ENCODE data around the gene MAPK1. TPM values are rescaled to one million over a fixed set of nuclear protein-coding genes. Genes with fewer than 3 reads are reported as not detected.

The MAPK1 gene
- total and polyA plus RNA-seq, 12 donors: 8.3 to 124 (median 101) TPM

- Histone ChIP-seq H3K27me3 (no peaks in the 10 kb centered on the region), H3K9me3 (no peaks in the 10 kb centered on the region), H3K36me3 (no peaks in the 10 kb centered on the region), H3K4me1 (peaks cover 5 to 41% (median 33%) of the 10 kb centered on the region in 9 donors), H3K27ac (peak overlapping the region in 2 of 10 donors; percentile 88 to 96), H3K4me3 (peak overlapping the region in 6 of 10 donors; percentile 86 to 97 (median 92))
- intact Hi-C loops (cut with DNase I): loop anchor here in 7 of 10 donors (5.0 to 10.0 kb wide), 9 partner anchors 36 to 156 kb away; partner anchors contain the start of gene YPEL1 (in 3 of the 7)
- ATAC-seq: no peak
- no peak for DNase-seq
- 96 to 98% methylated on average over 7 of the region's 7 CpGs for WGBS, 2 donors
- no peak for TF ChIP-seq CTCF (IDR thresholded peaks at IDR 0.05)
Observed at GRCh38 chr22:21868651-21869050, 1.2 kb upstream of the MAPK1 start.

- Histone ChIP-seq H3K27ac (peak overlapping the region; percentile 78 to 96 (median 88)), H3K9me3 (no peaks in the 10 kb centered on the region), H3K4me1 (peaks cover 5 to 58% (median 48%) of the 10 kb centered on the region in 9 donors), H3K4me3 (peak overlapping the region; percentile 79 to 97 (median 90)), H3K36me3 (no peaks in the 10 kb centered on the region), H3K27me3 (no peaks in the 10 kb centered on the region)
- ATAC-seq: peak in 1 of 8 donors; percentile 5
- TF ChIP-seq CTCF (IDR thresholded peaks at IDR 0.05): no peak
- 0 to 1% methylated on average over 83 to 91 of the region's 91 CpGs for WGBS, 2 donors
- DNase-seq: peak in 1 of 2 donors; percentile 11
- intact Hi-C loops (cut with DNase I): loop anchor here in 7 of 10 donors (5.0 to 10.0 kb wide), 9 partner anchors 35 to 155 kb away; partner anchors contain the start of gene YPEL1 (in 3 of the 7)
Observed at GRCh38 chr22:21866833-21867527, 465 bp downstream of the MAPK1 start.

- no peaks in the 10 kb centered on the region for H3K36me3 ChIP-seq
- intact Hi-C loops (cut with DNase I): loop anchor here in 7 of 10 donors (5.0 to 10.0 kb wide), 9 partner anchors 33 to 153 kb away; partner anchors contain the start of gene YPEL1 (in 3 of the 7)
- H3K9me3 ChIP-seq: no peaks in the 10 kb centered on the region
- ATAC-seq (peak in 1 of 8 donors; percentile 29), DNase-seq (peak in 1 of 2 donors; percentile 53)
- peak overlapping the region in 3 of 10 donors; percentile 18 to 96 (median 88) for H3K27ac ChIP-seq
- H3K27me3 ChIP-seq: no peaks in the 10 kb centered on the region
- 10 to 11% methylated on average over 3 of the region's 3 CpGs for WGBS, 2 donors
- peaks cover 7 to 77% (median 68%) of the 10 kb centered on the region in 9 donors for H3K4me1 ChIP-seq
- TF ChIP-seq CTCF (IDR thresholded peaks at IDR 0.05): no peak
- peak overlapping the region in 4 of 10 donors; percentile 86 to 97 (median 92) for H3K4me3 ChIP-seq
Observed at GRCh38 chr22:21865041-21865440, 2.4 kb downstream of the MAPK1 start.

GRCh38 chr22:21862386-21863245 is 4.8 kb downstream of the MAPK1 start:
- intact Hi-C loops (cut with DNase I): loop anchor here in 5 of 10 donors (5.0 to 10.0 kb wide), 4 partner anchors 48 to 72 kb away; no protein-coding TSS in a partner anchor
- H3K9me3 ChIP-seq: no peaks in the 10 kb centered on the region
- ATAC-seq (no peak), DNase-seq (no peak)
- H3K27ac ChIP-seq: peak overlapping the region in 1 of 10 donors; percentile 75
- no peaks in the 10 kb centered on the region for H3K36me3 ChIP-seq
- 88 to 90% methylated on average over 9 of the region's 9 CpGs for WGBS, 2 donors
- TF ChIP-seq CTCF (IDR thresholded peaks at IDR 0.05): no peak
- peaks cover 16 to 89% (median 79%) of the 10 kb centered on the region in 9 donors for H3K4me1 ChIP-seq
- no peaks in the 10 kb centered on the region for H3K27me3 ChIP-seq
- no peak overlapping the region for H3K4me3 ChIP-seq

All from heart right ventricle (tissue), 16 donors.